Tibial nerve (tissue), 4 donors: ENCODE results near the gene NUB1.

ENCODE experiments used
- CTCF ChIP-seq, 5 experiments: fragments of 200-600 bp in 3 of 5; fragments of 450-650 bp in 2 of 5; sonication (generic) in 3 of 5; IDR thresholded peaks; one replicate each; pipeline ENCODE4 v1.5.1; 2016 to 2019; ENCODE audit warnings: antibody characterized with exemption in 5 of 5, mild to moderate bottlenecking in 3 of 5, moderate library complexity in 2 of 5
- EP300 ChIP-seq, 2 donors: sonication (generic); formaldehyde crosslinking; IDR thresholded peaks; one replicate each; pipeline ENCODE4 v1.6.1; 2017; ENCODE audit warnings: antibody characterized with exemption in 2 of 2, mild to moderate bottlenecking in 1 of 2
- POLR2A ChIP-seq, 2 donors: fragments of 450-650 bp; IDR thresholded peaks; one replicate each; pipeline ENCODE4 v1.6.1; 2017; ENCODE audit warnings: antibody characterized with exemption in 2 of 2, mild to moderate bottlenecking in 2 of 2, moderate library complexity in 2 of 2

GRCh38 chr7:151351027-151351426 lies 9.4 kb downstream of the NUB1 start:
- no peak for TF ChIP-seq CTCF (IDR thresholded peaks at IDR 0.05)
- no peak for TF ChIP-seq POLR2A (IDR thresholded peaks at IDR 0.05)
- no peak for TF ChIP-seq EP300 (IDR thresholded peaks at IDR 0.05)
